PFSK-1 (cell line): ENCODE results near the gene COX11.

Source experiments
- FOXP2 ChIP-seq: optimal IDR thresholded peaks from 2 replicates; pipeline ENCODE3; 2011; ENCODE audit warnings: borderline replicate concordance, control low read depth, inconsistent platforms; ENCODE audit not compliant: insufficient read depth; ENCODE audit errors: extremely low read length, extremely low read depth
- POLR2AphosphoS5 ChIP-seq: IDR thresholded peaks from 2 replicates; pipeline ENCODE4 v1.6.1; 2012; ENCODE audit warnings: low read depth, mild to moderate bottlenecking, control low read depth, low read length, moderate library complexity
- SIN3A ChIP-seq: IDR thresholded peaks from 2 replicates; pipeline ENCODE4 v1.6.1; 2012; ENCODE audit warnings: mild to moderate bottlenecking, low read length, moderate library complexity, borderline replicate concordance; ENCODE audit not compliant: insufficient read depth
- TAF1 ChIP-seq: IDR thresholded peaks from 2 replicates; pipeline ENCODE4 v1.6.1; 2012; ENCODE audit warnings: low read length, control low read depth, borderline replicate concordance; ENCODE audit not compliant: insufficient read depth
- TF ChIP-seq, protein P1 (sequence below), 2 experiments: IDR thresholded peaks; 2 replicates each; pipeline versions ENCODE4 v1.6.1 to v1.8.0; 2011 to 2012; ENCODE audit warnings: low read depth in 2 of 2, low read length in 2 of 2, control low read depth in 1 of 2, inconsistent platforms in 1 of 2, mild to moderate bottlenecking in 1 of 2, moderate library complexity in 1 of 2; ENCODE audit not compliant: insufficient read depth in 1 of 2

Gene COX11

DNA sequence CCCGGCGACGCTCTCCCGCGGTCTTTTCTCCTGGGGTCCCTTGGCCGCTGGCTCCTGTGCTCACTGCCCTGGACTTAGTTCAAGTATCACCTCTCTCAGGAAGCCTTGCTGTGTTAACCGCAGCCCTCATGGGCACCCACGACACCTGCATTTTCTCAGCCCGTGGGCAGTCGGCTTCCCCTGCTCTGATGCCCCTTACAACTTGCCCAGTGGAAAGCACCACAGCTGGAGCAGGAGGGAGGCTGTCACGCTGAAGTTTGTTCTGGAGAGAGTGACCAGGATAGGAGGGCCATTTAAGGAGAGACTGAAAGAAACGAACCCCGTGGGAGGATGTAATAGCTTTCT lies 506 bp upstream of the COX11 start:
- no peak for TF ChIP-seq FOXP2
- no peak for TF ChIP-seq SIN3A
- TF ChIP-seq POLR2AphosphoS5: no peak
- TF ChIP-seq, protein P1, sequence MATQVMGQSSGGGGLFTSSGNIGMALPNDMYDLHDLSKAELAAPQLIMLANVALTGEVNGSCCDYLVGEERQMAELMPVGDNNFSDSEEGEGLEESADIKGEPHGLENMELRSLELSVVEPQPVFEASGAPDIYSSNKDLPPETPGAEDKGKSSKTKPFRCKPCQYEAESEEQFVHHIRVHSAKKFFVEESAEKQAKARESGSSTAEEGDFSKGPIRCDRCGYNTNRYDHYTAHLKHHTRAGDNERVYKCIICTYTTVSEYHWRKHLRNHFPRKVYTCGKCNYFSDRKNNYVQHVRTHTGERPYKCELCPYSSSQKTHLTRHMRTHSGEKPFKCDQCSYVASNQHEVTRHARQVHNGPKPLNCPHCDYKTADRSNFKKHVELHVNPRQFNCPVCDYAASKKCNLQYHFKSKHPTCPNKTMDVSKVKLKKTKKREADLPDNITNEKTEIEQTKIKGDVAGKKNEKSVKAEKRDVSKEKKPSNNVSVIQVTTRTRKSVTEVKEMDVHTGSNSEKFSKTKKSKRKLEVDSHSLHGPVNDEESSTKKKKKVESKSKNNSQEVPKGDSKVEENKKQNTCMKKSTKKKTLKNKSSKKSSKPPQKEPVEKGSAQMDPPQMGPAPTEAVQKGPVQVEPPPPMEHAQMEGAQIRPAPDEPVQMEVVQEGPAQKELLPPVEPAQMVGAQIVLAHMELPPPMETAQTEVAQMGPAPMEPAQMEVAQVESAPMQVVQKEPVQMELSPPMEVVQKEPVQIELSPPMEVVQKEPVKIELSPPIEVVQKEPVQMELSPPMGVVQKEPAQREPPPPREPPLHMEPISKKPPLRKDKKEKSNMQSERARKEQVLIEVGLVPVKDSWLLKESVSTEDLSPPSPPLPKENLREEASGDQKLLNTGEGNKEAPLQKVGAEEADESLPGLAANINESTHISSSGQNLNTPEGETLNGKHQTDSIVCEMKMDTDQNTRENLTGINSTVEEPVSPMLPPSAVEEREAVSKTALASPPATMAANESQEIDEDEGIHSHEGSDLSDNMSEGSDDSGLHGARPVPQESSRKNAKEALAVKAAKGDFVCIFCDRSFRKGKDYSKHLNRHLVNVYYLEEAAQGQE (IDR thresholded peaks at IDR 0.05; ENCODE audit: insufficient read depth in 1 of 2, low read depth in 2 of 2, low read length in 2 of 2): no peak
- TF ChIP-seq TAF1: no peak

DNA sequence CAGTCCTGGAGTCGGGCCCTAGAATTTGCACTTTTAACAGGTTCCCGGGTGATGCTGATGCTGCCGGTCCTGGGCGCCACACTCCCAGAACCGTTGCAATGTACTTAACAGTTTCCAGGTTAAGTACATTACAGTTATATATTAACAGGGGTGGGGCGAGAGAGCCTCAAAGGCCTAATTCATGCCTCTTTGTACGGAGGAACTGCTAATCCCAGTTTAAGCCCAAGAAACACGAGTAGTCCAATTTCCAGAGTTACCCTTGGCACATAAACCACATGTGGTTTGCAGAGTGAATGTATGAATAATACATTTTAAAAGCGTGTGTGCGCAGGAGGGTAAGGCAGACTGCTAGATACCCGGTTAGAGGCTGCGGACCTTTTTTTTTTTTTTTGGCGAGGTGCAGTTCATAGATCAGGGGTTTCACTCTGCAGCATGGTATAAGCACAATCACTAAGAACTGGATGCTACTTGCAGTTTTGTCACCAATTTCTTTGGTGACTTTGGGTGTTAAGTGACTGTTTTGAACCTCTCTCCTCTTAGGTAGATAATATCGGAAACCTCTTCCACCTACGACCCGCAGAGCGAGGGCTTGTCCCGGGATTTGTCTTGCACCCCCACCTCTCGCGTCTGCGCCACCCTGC lies 713 bp downstream of the COX11 start:
- TF ChIP-seq POLR2AphosphoS5 (no peak), FOXP2 (no peak), TAF1 (no peak), SIN3A (no peak)
- TF ChIP-seq, protein P1 (IDR thresholded peaks at IDR 0.05; ENCODE audit: insufficient read depth in 1 of 2, low read depth in 2 of 2, low read length in 2 of 2): no peak

DNA sequence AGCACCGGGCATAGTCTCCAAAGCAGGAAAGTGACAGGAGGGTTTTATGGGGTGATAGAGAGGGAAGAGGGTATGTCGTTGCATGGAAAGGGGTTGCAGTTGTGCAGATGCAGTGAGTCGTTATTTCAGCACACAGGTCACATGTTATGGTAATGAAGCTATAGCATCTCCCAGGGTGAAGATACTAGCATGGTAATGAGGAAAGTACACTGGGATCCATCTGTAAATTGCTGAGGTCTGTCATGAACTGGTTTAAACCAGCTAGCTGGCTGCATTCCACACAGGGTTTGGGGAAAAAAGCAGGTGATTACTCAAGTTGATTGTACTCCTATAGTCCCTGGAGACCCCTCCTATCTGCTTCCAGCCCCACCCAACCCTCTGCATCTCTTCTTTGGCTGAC lies 11.7 kb downstream of the COX11 start:
- 0 out of 2 replicates have a peak, but pooled peaks have one; percentile 36 for TF ChIP-seq POLR2AphosphoS5
- no peak for TF ChIP-seq SIN3A

DNA sequence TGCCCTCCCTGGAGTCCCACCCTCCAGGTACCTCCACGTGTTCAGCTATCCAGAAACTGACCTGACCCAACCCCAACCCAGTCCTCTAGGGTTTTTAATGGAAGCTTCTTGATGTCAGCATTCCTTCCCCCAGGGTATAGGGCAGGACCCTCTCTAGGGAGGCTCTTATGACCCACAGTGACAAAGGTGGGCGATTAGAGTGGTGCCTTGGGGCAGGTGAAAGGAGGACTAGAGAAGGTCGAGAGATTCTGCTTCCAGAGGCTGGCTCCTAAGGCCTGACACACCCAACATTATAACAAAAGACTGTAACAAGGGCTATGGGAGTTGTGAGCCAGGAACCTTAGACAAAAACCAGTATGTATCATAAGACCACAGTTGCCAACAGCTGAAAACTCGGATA lies 17.2 kb downstream of the COX11 start:
- TF ChIP-seq, protein P1 (IDR thresholded peaks at IDR 0.05; ENCODE audit: insufficient read depth in 1 of 2, low read depth in 2 of 2, low read length in 2 of 2): no peak
- TF ChIP-seq POLR2AphosphoS5: no peak
- no peak for TF ChIP-seq SIN3A
- TF ChIP-seq TAF1: no peak
- no peak for TF ChIP-seq FOXP2

DNA sequence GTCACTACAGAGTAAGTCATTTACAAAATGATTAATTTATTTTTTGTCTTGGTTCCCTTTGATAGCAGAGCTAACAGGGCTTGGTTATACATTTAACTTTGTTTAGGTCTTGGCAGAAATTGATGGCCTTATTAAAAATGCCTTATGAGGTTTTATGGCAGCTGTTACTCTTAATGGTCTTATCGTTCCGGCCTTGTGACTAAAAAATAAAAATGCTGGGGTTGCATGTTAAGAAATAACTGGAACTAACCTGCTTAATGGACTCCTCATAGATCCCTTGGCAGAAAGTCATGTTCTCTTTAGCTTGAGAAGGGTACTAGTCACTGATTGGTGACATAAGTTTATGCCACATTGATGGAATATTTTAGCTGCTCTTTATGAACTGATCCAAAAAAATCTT lies 18.3 kb downstream of the COX11 start:
- TF ChIP-seq, protein P1 (IDR thresholded peaks at IDR 0.05; ENCODE audit: insufficient read depth in 1 of 2, low read depth in 2 of 2, low read length in 2 of 2): no peak
- TF ChIP-seq FOXP2 (no peak), SIN3A (no peak), POLR2AphosphoS5 (no peak)
